Measurements from ENCODE around the gene CIRBP. TPM values are rescaled to one million over a fixed set of nuclear protein-coding genes. Genes with fewer than 3 reads are reported as not detected.

Gene CIRBP
- total RNA-seq, 1 donor: 245 TPM

DNA sequence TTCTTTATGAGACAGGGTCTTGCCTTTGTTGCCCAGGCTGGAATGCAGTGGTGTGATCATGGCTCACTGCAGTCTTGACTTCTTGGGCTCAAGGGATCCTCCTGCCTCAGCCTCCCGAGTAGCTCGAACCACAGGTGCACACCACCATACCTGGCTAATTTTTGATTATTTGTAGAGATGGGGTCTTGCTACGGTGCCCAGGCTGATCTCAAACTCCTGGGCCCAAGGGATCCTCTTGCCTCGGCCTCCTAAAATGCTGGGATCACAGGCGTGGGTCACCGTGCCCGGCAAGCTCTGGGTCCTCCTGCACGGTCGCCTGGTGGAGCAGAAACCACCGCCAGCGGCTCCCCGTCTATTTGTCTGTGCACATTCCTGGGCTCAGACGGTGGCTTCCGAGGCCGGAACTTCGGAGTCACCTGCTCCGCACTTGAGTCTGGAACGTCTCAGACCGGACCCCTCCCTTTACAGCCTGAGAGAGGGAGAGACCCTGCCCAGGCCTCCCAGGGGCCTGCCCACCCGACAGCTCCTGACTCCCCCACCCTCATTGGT is 38.7 kb downstream of the CIRBP start:
- H3K4me3 ChIP-seq (ENCODE audit: low read depth, low read length): no peak overlapping the region
- DNase-seq (ENCODE audit: low read depth): no peak
- TF ChIP-seq, protein P1, sequence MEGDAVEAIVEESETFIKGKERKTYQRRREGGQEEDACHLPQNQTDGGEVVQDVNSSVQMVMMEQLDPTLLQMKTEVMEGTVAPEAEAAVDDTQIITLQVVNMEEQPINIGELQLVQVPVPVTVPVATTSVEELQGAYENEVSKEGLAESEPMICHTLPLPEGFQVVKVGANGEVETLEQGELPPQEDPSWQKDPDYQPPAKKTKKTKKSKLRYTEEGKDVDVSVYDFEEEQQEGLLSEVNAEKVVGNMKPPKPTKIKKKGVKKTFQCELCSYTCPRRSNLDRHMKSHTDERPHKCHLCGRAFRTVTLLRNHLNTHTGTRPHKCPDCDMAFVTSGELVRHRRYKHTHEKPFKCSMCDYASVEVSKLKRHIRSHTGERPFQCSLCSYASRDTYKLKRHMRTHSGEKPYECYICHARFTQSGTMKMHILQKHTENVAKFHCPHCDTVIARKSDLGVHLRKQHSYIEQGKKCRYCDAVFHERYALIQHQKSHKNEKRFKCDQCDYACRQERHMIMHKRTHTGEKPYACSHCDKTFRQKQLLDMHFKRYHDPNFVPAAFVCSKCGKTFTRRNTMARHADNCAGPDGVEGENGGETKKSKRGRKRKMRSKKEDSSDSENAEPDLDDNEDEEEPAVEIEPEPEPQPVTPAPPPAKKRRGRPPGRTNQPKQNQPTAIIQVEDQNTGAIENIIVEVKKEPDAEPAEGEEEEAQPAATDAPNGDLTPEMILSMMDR (IDR thresholded peaks at IDR 0.05; ENCODE audit: insufficient read depth, low read length): no peak

- no peak overlapping the region for H3K4me3 ChIP-seq (ENCODE audit: low read depth, low read length)
- TF ChIP-seq, protein P1 (IDR thresholded peaks at IDR 0.05; ENCODE audit: insufficient read depth, low read length): no peak
- no peak for DNase-seq (ENCODE audit: low read depth)
Observed at GRCh38 chr19:1308718-1309117, 39.6 kb downstream of the CIRBP start.

GRCh38 chr19:1309977-1310852 is 41.1 kb downstream of the CIRBP start:
- TF ChIP-seq, protein P1 (IDR thresholded peaks at IDR 0.05; ENCODE audit: insufficient read depth, low read length): no peak
- no peak for DNase-seq (ENCODE audit: low read depth)

DNA sequence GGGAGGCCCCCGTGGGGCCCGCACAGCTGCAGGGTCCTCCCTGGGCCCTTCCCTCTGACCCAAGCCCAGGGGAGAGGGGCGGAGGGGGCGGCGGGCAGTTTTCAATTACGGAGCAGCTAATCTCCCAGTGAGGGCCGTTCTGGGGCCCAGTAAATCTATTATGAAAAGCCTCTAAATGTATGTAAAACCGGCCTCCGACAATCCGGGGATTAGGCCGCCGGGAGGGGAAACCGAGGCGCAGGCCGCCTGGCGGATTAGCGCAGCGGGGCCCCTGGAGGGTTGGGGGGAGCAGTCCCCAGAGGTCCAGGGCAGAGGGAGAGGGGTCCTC is 41.7 kb downstream of the CIRBP start:
- H3K4me3 ChIP-seq (ENCODE audit: low read depth, low read length): no peak overlapping the region
- no peak for DNase-seq (ENCODE audit: low read depth)

More at GRCh38 chr19:1309977-1310852, 41.1 kb downstream of the CIRBP start:
- no peak overlapping the region for H3K4me3 ChIP-seq (ENCODE audit: low read depth, low read length)

GRCh38 chr19:1311543-1312091 is 42.5 kb downstream of the CIRBP start:
- no peak for DNase-seq (ENCODE audit: low read depth)
- TF ChIP-seq, protein P1 (IDR thresholded peaks at IDR 0.05; ENCODE audit: insufficient read depth, low read length): no peak
- H3K4me3 ChIP-seq (ENCODE audit: low read depth, low read length): no peak overlapping the region

More for the DNA sequence above, 41.7 kb downstream of the CIRBP start:
- TF ChIP-seq, protein P1 (IDR thresholded peaks at IDR 0.05; ENCODE audit: insufficient read depth, low read length): no peak

GRCh38 chr19:1312767-1313694 is 43.9 kb downstream of the CIRBP start:
- DNase-seq (ENCODE audit: low read depth): peak; percentile 19
- no peak overlapping the region for H3K4me3 ChIP-seq (ENCODE audit: low read depth, low read length)
- TF ChIP-seq, protein P1 (IDR thresholded peaks at IDR 0.05; ENCODE audit: insufficient read depth, low read length): no peak

Data from fibroblast of the aortic adventitia (primary cell).